COLO668 (cell line): Measurements from ENCODE around the gene MTOR.
A peak's percentile ranks its signal among the peaks of the same experiment; 100 is the strongest.
"Not testable (repeated sequence)": the region's sequence is repeated elsewhere in the genome, so short reads cannot be mapped to it uniquely, and the experiment has no call there.

Experiments used
- DNase-seq: peaks from one replicate; lab custom pipeline; 2025; ENCODE audit not compliant: unreplicated experiment; lab: John Stamatoyannopoulos, UW

The MTOR gene

DNA sequence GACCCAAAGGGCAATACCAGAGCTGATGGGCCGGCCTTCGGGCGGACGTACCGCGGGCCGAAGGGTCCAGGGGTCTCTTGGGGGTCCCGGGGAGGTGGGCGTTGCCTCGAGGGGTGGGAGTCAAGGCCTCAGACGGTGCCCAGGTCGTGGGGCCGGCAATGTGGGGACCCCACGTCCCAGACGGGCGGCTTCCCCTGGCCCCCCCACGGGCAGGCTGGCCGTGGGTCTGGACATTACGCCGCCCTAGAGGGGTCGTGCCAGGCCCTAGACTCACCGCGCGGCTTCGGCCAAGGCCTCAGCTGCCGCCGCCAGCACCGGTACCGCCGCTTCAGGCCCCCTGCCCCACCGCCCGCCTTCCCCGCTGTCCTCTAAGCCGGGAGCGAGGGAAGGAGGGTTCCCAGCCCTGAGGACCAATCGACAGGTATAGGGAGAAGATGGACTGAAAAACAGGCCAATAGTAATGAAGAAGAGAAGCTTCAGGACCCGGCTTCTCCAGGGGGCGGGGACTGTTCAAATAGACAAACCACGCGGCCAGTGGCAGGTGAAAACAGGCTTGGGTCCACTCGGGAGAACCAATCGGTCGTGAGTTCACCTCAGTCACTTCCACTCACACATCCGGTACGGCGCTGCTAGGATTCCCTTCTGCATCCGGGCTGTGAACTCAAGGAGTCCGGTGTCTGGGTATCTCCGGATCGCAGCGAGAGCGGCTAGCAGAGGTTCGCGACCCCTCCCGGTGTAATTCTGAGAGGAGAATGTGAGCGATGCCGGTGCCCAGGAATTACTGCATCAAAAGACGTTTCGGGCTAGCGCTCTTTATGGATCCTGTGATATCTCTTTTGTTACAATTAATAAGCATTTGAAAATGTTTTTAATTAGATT, at the start of gene MTOR:
Gene MTOR, minus strand, starts transcription at position 381 of the 879 bp plus-strand sequence. CDS start 3,142 bp downstream, outside the sequence.
- DNase-seq, result peak; percentile 100

DNA sequence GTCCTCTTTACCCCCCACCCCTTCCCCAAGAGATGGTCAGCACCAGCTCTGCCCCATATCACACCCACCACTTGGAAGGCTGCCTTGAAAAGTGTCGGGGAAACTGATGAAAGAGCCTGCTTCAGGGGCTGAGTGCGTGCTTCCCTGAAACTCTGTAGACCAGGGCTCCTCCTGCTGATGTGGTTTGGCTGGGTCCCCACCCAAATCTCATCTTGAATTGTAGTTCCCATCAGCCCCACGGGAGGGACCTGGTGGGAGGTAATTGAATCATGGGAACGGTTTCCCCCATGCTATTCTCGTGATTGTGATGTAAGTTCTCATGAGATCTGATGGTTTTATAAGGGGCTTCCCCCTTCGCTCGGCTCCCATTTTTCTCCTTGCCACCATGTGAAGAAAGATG, 47.0 kb upstream of the MTOR start:
- DNase-seq, result no peak

DNA sequence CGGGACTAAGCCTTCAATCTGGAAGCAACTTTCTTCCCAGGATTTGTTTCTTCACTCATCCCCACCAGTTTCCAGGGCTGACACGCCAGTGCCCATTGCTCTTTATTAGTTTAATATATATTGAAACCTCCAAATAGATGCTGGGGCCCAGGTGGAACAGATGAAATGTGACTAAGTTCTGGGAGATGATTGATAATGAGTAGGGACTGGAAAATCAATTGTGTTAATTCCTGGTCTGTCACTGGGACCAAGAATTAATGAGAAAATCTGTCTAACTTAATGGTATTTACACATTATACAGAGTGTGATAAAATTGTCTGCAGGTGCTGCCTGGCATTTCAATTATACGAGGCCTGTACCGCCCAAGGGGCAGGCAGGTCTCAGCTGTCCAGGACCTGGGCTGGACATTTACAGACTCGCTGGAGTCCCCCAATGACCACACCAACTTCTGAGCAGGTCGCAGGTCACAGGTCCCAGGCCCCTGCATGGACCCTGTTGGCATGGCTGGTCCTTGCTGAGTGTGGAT, 46.4 kb upstream of the MTOR start:
- DNase-seq, result no peak

DNA sequence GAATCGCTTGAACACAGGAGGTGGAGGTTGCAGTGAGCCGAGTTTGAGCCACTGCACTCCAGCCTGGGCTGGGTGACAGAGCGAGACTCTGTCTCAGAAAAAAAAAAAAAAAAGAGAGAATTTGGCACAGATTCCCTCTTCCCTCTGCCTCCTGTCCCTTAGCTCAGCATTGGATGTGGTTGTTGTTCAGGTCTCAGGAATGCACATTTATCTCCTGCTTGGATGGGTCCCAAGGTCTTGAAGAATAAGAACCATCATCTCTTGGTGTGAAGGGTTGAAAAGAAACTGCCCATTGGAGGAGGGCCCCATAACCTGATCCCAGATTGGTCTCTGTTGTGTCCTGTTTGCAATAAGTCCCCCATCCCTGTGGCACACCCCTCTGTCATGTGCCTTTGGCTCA, 45.5 kb upstream of the MTOR start:
- DNase-seq, result no peak

DNA sequence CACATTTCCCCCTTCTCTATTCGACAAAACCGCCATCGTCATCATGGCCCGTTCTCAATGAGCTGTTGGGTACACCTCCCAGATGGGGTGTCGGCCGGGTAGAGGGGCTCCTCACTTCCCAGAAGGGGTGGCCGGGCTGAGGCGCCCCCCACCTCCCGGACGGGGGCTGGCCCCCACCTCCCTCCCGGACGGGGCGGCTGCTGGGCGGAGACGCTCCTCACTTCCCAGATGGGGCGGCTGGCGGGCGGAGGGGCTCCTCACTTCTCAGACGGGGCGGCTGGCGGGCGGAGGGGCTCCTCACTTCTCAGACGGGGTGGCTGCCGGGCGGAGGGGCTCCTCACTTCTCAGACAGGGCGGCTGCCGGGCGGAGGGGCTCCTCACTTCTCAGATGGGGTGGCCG, 43.2 kb upstream of the MTOR start:
- DNase-seq, result not testable (repeated sequence)

DNA sequence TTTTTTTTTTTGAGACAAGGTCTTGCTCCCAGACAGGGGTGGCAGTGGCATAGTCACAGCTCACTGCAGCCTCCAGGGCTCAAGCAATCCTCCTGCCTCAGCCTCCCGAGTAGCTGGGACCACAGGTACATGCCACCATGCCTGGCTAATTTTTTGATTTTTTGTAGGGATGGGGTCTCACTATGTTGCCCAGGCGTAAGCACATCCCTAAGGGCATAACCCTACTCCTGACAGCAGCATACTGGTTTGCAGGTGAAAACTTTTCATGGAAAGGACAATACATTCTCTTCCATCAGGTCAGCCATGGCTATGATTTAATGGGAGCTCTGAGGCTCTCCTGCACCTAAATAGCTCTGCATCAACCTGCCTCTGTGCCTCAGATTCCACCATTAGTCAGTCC, 40.0 kb upstream of the MTOR start:
- DNase-seq, result no peak

DNA sequence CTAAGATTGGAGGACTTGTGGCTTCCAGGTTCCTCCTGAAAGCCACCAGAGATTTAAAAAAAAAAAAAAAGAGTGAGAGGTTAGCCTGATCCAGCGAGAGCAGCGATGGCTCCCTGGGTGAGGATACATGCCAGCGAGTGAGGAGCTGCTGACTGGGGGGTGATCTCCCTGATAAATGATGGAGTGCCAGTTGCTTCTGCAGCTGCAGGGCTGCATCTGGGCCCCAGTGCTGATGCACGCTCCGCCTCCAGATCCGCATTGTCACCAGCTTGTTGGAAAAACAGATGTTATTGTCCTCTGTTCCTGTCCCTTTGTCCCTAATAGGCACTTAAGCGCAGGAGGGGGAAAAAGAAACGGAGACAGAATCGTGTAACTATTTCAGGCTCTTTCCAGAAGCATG, 39.2 kb upstream of the MTOR start:
- DNase-seq, result no peak

DNA sequence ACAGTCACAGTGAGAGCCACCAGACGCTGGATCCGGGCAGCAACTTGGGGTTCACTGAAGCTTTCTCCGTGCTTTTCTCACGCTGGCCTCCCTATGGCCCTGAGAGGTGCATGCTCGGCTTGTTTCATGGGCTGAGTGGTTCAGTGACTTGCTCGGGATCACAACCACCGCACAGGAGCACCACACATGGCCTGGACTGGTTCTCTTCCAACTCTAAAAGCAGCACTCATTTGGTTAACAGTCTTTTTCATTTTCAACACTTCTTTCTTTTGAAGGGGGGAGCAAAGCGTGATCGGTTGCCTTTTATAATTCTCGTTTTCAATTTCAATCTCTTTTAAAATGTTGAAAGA, 36.8 kb upstream of the MTOR start:
- DNase-seq, result no peak

DNA sequence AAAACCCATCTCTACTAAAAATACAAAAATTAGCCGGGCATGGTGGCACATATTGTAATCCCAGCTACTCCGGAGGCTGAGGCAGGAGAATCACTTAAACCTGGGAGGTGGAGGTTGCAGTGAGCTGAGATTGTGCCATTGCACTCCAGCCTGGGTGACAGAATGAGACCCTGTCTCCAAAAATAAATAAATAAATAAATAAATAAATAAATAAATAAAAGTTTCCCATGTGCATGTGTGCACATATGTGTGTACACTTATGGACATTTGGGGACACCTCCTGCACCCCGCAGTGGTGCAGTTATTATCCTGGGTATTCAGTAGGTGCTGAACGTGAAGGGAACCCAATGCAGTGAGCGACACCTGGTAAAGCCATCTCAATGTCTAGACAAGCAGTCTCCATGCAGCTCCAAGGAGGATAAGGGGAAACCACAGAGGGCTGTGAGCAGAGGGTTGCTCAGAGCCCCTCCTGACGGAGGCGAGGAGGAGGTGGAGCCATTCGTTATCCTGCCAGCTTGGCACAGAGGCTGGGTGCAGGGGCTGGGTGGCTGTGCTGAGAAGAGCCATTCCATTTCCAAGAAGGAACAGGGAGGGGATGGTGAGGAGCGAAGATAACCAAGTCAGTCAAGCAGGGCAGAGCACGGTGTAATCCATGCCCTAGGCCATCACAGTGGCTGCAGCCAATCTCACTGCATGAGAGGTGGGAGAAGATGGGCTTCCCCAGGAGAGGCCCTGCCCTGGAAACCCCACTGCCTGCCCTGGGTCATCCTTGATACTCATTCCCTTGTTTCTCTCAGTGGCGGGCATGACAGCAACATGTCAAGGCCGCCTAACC, 36.3 kb upstream of the MTOR start:
- DNase-seq, result no peak

DNA sequence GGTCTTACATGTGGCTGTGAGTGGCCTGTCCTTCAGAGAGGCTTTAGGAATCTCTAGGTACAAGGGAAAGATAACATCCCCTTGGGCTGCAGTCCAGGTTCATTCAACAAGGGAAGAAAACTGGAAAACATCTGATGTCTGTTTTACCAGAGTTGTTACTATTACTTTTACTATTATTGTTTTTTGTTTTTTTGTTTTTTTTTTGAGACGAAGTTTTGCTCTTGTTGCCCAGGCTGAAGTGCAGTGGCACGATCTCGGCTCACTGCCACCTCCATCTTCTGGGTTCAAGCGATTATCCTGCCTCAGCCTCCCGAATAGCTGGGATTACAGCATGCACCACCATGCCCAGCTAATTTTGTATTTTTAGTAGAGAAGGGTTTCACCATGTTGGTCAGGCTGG, 35.4 kb upstream of the MTOR start:
- DNase-seq, result not testable (repeated sequence)

DNA sequence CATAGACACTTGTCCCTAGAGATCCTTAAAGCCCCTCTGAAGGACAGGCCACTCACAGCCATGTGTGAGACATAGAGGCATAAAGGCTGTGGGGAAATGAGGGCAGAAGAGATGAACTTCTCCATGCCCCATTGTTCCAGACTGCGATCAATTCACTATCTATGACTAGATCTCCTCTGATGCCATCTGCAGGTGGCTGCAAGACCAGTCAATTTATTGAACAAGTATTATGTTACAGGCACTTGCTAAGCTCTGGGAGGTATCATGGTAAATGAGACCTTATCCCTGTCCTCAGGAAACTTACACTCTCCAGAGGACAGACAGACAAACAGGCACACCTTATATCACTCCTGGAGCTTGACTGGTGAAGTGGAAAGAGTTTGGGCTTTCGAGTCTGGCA, 33.6 kb upstream of the MTOR start:
- no peak for DNase-seq

DNA sequence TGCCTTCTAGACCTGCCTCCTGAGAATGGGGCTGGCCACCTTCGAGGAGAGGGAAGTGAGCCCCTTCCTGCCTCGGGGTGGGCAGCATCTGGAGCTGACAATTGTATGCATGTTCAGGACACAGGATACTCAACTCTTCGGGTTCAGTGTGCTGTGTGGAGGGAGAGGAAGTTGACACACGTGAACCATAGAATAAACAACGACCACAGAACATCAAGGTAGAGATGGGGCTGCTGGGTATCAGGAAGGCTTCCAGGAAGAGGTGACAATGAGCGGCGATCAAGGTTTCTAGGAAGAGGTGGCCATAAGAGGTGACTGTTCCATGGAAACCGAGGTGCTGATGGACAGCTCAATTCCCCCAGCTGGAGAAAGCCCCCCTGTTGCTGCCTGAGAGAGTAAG, 32.6 kb upstream of the MTOR start:
- no peak for DNase-seq

DNA sequence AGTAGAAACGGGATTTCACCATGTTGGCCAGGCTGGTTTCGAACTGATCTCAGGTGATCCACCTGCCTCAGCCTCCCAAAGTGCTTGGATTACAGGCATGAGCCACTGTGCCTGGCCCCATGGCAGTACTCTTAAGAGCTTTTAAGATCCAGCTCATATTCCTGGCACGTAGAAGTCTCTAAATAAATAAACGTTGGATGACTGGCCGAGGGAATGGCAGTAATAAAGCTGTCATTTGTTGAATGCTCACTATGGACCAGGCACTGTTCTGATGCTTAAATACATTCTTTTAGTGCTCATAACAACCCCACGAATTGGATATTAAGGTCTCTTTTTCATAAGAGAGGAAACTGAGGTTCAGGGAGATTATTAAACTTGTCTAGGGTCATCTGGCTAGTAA, 31.5 kb upstream of the MTOR start:
- DNase-seq, result no peak

DNA sequence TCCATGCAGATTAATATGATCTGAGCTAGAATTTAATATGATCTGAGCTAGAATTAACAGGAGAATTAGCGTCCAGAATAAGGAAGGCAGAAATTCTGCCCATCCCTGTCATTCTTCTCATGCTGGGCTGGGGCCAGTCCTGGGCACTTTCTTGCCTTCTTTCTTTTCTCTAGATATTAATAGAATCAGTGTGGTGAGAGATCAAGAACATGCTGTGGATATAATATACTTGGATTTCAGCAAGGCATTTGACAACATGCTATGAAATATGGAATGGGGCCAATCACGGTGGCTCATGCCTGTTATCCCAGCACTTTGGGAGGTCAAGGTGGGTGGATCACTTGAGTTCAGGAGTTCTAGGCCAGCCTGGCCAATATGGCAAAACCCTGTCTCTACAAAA, 28.7 kb upstream of the MTOR start:
- no peak for DNase-seq

DNA sequence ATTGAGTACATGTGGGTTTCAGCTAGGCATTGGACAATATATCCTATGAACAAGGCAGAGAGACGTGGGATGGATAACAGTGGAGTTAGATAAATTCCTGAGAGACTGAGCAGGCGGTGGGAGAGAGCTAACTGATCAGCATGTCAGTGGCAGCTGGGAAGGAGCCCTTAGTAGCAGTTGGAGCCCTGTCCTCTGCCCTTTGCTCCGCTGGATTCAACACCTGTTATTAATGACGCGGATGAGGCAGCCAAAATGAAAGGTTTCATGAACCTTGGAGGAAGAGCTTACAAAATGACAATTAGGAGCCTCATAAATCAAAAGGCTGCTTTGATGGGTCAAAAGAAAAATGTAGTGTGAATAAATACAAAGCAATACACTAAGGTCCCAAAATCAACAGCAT, 26.7 kb upstream of the MTOR start:
- no peak for DNase-seq

DNA sequence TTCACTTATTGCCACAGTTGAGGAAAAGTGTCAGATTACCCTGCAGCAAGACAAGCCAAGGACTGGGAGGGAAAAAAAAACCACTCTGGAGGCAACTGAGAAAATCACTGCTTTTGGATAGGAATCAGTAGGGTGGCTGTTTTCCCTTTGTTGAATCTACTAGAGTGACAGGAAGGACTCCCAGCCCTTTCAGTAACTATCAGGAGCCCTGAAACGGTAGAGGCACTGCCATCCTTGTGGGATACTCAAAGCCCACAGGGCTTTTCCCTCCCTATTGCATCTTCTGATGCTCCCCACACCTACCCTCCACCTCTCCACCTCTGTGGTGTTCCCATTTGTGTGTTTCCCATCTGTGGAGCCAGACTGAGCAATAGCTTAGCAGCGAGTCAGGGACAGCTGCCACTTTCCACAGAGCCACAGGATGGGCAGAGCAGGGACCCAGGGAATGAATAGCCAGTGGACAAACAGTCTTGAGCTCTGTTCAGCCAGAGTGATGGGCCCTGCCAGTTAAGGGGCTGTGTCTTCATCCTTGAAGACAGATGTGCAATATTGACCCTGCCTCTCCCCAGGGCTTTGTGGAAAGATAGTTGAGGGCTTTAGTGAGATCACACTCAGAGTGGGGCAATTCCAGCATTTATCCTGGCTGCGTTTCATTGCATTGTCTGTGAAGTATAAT, 24.5 kb upstream of the MTOR start:
- DNase-seq, result no peak

DNA sequence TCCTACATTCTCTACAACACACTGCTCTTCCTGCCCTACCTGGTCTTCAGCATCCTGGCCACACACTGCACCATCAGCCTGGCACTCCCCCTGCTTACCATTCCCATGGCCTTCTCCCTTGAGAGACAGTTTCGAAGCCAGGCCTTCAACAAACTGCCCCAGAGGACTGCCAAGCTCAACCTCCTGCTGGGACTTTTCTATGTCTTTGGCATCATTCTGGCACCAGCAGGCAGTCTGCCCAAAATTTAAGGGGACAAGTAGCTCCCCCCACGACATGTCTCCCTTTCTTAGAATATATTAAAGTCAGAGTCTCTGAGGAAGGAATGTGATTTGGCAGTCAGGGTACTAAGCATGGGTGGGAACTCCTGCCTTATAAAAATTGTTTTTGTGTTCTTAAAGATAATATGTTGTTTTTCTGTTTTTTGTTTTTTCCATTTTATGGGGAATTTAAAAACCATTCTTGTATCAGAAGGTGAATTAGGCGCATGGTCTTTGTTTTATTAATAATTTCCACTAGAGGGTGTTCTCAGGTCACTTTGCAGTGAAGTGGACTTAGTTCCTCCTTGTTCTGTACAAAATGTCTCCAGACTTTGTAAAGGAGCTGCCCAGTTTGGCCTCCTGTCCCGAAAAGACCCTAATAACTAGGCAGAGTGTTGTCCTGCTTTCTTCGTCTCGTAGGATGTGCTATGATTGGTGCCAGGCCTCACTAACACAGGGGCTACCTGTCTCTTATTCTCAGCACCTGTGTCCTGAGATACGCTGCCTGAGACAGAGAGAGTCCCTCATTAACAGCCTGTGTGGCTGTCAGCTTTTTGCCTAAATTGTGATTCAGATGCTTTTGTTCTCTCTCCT, 23.8 kb upstream of the MTOR start:
- DNase-seq, result no peak

DNA sequence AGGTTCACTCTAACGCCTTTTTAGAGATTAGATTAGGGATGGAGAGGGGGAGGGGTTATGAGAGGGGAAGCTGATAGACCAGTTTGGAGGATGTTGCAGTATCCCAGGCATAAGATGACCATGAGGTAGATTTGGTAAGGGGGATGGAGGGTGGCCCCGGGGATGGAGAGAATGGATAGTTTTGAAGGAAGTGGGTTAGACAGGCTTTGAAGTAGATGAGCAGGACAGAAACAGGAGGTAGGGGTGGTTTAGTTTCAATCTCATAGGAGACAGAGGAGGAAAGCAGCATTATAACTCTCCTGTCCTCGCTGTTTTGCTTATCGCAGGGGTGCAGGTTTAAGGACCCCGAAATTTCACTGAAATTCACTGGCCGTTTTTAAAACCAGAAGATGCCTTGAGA, 22.4 kb upstream of the MTOR start:
- no peak for DNase-seq

DNA sequence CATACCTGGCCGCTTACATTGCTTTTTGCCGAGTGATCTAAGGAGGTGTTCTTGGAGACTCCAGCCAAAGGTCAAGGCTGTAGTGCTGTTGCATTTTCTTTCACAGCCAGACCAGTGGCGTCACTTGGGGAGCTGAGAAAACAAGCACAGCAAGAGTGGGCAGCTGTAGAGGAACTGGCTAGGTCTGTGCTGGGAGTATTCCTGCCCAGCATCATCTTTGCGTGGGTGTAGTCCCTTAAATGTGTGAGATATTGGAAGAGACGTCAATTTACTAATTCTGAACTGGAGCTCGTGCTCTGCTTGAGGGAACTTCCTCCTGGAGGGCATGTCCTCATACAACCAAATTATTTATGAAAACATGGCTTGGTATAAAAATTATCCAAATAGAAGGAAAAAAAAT, 20.8 kb upstream of the MTOR start:
- no peak for DNase-seq

DNA sequence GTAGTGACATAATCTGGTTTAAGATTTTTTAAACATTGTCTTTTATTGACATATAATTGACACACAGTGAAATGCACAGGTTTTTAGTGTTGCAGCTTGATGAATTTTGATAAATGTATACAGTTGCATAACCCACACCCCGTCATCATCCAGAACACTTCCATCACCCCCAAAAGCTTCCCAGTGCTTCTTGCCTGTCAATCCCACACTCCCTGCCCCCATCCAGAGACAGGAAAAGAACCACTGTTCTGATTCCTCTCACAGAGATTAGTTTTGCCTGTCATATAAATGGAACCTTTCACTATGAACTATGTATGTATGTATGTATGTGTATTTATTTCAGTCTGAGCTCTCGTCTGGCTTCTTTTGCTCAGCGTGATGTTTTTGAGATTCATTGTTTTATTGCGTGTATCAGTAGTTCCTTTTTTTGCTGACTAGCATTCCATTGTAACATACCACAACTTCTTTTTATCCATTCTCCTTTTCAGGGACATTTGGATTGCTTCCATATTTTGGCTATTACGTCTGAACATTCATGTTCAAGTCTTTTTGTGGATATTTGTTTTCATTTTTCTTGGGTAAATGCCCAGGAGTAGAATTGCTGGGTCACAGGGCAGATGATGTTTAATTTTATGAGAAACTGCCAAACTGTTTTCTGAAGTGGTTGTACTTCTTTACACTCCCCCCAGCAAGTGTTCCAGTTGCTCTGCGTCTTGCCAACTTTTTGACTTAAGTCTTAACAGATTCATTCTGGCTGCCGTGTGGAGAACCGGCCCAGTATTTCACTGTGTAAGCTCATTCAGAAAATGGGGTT, 19.4 kb upstream of the MTOR start:
- no peak for DNase-seq
